Memory B cell (primary cell): ENCODE measurements around the gene MYADML2.

Source experiments
- ATAC-seq: fragments of 150-1000 bp; cut with Tn5 transposase; 2 replicates; pipeline ENCODE4 v1.10.0; 2021; ENCODE audit warnings: low read depth, mild to moderate bottlenecking, moderate library complexity
- DNase-seq, 2 donors: peaks; one replicate each; pipeline ENCODE4 v3.0.0; 2022; ENCODE audit warnings: low spot score in 2 of 2
- H3K27ac Mint-ChIP-seq: one replicate; pipeline ENCODE4 v1.8.0; 2022; ENCODE audit warnings: mild to moderate bottlenecking, moderate library complexity, mixed read lengths
- H3K27me3 Mint-ChIP-seq: one replicate; pipeline ENCODE4 v1.8.0; 2022; ENCODE audit warnings: mixed read lengths
- H3K36me3 Mint-ChIP-seq: one replicate; pipeline ENCODE4 v1.8.0; 2022; ENCODE audit warnings: mild to moderate bottlenecking, mixed read lengths
- H3K4me1 Mint-ChIP-seq: one replicate; pipeline ENCODE4 v1.8.0; 2022; ENCODE audit warnings: mixed read lengths
- H3K4me3 Mint-ChIP-seq: one replicate; pipeline ENCODE4 v1.8.0; 2022; ENCODE audit warnings: mild to moderate bottlenecking, moderate library complexity, mixed read lengths
- H3K9me3 Mint-ChIP-seq: one replicate; pipeline ENCODE4 v1.8.0; 2022; ENCODE audit warnings: mixed read lengths

Gene MYADML2

GRCh38 chr17:81930142-81931125, 16.6 kb downstream of the MYADML2 start:
- Mint-ChIP-seq H3K27ac (peak overlapping the region; percentile 8), H3K36me3 (no peaks in the 10 kb centered on the region)

GRCh38 chr17:81929253-81930141, 17.5 kb downstream of the MYADML2 start:
- no peak overlapping the region for H3K27ac Mint-ChIP-seq
- peaks cover 4% of the 10 kb centered on the region for H3K27me3 Mint-ChIP-seq
- ATAC-seq: no peak
- H3K4me3 Mint-ChIP-seq: peak overlapping the region; percentile 22
- no peaks in the 10 kb centered on the region for H3K9me3 Mint-ChIP-seq
- peaks cover 9% of the 10 kb centered on the region for H3K4me1 Mint-ChIP-seq
- no peak for DNase-seq
- no peaks in the 10 kb centered on the region for H3K36me3 Mint-ChIP-seq

More at GRCh38 chr17:81930142-81931125, 16.6 kb downstream of the MYADML2 start:
- peaks cover 4% of the 10 kb centered on the region for H3K27me3 Mint-ChIP-seq
- DNase-seq (no peak), ATAC-seq (peak; percentile 13)
- H3K9me3 Mint-ChIP-seq: no peaks in the 10 kb centered on the region
- H3K4me3 Mint-ChIP-seq: no peak overlapping the region
- H3K4me1 Mint-ChIP-seq: peaks cover 9% of the 10 kb centered on the region

GRCh38 chr17:81928544-81929252, 18.3 kb downstream of the MYADML2 start:
- ATAC-seq (no peak), DNase-seq (no peak)
- Mint-ChIP-seq H3K27ac (no peak overlapping the region), H3K4me3 (peak overlapping the region; percentile 55), H3K4me1 (peaks cover 12% of the 10 kb centered on the region), H3K27me3 (peaks cover 4% of the 10 kb centered on the region), H3K9me3 (no peaks in the 10 kb centered on the region), H3K36me3 (no peaks in the 10 kb centered on the region)

- peak within 1 kb of the TSS; percentile 85 for H3K27ac Mint-ChIP-seq
- peaks cover 4% of the 10 kb centered on the region for H3K27me3 Mint-ChIP-seq
- peak; percentile 76 for ATAC-seq
These were observed 19.1 kb downstream of the MYADML2 start, which contains the start of gene MAFG for GRCh38 chr17:81927653-81928543. TSS of gene MAFG (minus strand) at chr17:81927735. CDS start at chr17:81923185, 4,550 bp downstream.

GRCh38 chr17:81927152-81927652, 19.8 kb downstream of the MYADML2 start:
- Mint-ChIP-seq H3K36me3 (peaks cover 6% of the 10 kb centered on the region), H3K9me3 (no peaks in the 10 kb centered on the region), H3K4me3 (no peak overlapping the region), H3K27ac (peak overlapping the region; percentile 53), H3K4me1 (peaks cover 12% of the 10 kb centered on the region), H3K27me3 (peaks cover 4% of the 10 kb centered on the region)
- peak; percentile 38 for ATAC-seq
- DNase-seq: peak in 1 of 2 donors; percentile 43

More at GRCh38 chr17:81927653-81928543, 19.1 kb downstream of the MYADML2 start, which contains the start of gene MAFG:
- peak; percentile 90 for DNase-seq
- peaks cover 12% of the 10 kb centered on the region for H3K4me1 Mint-ChIP-seq
- H3K4me3 Mint-ChIP-seq: peak within 1 kb of the TSS; percentile 81
- no peaks in the 10 kb centered on the region for H3K9me3 Mint-ChIP-seq
- H3K36me3 Mint-ChIP-seq: peaks cover under 1% of the 10 kb centered on the region

- peaks cover 12% of the 10 kb centered on the region for H3K4me1 Mint-ChIP-seq
- peaks cover 2% of the 10 kb centered on the region for H3K27me3 Mint-ChIP-seq
- peak; percentile 46 to 59 for DNase-seq
- no peaks in the 10 kb centered on the region for H3K9me3 Mint-ChIP-seq
- ATAC-seq: peak; percentile 47
- peak overlapping the region; percentile 81 for H3K4me3 Mint-ChIP-seq
- H3K27ac Mint-ChIP-seq: peak overlapping the region; percentile 85
- peaks cover 8% of the 10 kb centered on the region for H3K36me3 Mint-ChIP-seq
These were observed 20.4 kb downstream of the MYADML2 start for GRCh38 chr17:81926451-81927151.

- peak overlapping the region; percentile 85 for H3K27ac Mint-ChIP-seq
- peaks cover 2% of the 10 kb centered on the region for H3K27me3 Mint-ChIP-seq
- H3K4me1 Mint-ChIP-seq: peaks cover 12% of the 10 kb centered on the region
- H3K9me3 Mint-ChIP-seq: no peaks in the 10 kb centered on the region
- DNase-seq (no peak), ATAC-seq (no peak)
- peaks cover 8% of the 10 kb centered on the region for H3K36me3 Mint-ChIP-seq
- H3K4me3 Mint-ChIP-seq: peak overlapping the region; percentile 81
These were observed 21.1 kb downstream of the MYADML2 start for GRCh38 chr17:81925860-81926450.

GRCh38 chr17:81924557-81925532, 22.2 kb downstream of the MYADML2 start:
- H3K27me3 Mint-ChIP-seq: peaks cover 2% of the 10 kb centered on the region
- H3K36me3 Mint-ChIP-seq: peaks cover 8% of the 10 kb centered on the region
- no peaks in the 10 kb centered on the region for H3K9me3 Mint-ChIP-seq
- H3K4me3 Mint-ChIP-seq: peak overlapping the region; percentile 21
- no peak overlapping the region for H3K27ac Mint-ChIP-seq
- peaks cover 12% of the 10 kb centered on the region for H3K4me1 Mint-ChIP-seq
- ATAC-seq (no peak), DNase-seq (no peak)

- no peak for ATAC-seq
- DNase-seq: no peak
- Mint-ChIP-seq H3K27me3 (no peaks in the 10 kb centered on the region), H3K36me3 (peaks cover 8% of the 10 kb centered on the region), H3K4me1 (peaks cover 12% of the 10 kb centered on the region), H3K27ac (no peak overlapping the region), H3K4me3 (no peak overlapping the region), H3K9me3 (no peaks in the 10 kb centered on the region)
These were observed 23.5 kb downstream of the MYADML2 start for GRCh38 chr17:81923302-81924260.
